Duodenal mucosa (tissue), 2 donors: ENCODE measurements around the gene FAAH.

Experiments used
- H3K27ac ChIP-seq: one replicate; pipeline ENCODE4 v1.7.0; 2013; ENCODE audit warnings: low read depth, low read length
- H3K27me3 ChIP-seq, 2 donors: one replicate each; pipeline ENCODE4 v1.7.0; 2013; ENCODE audit warnings: low read length in 2 of 2, control low read depth in 1 of 2; ENCODE audit not compliant: insufficient read depth in 2 of 2, control insufficient read depth in 1 of 2
- H3K36me3 ChIP-seq, 2 donors: one replicate each; pipeline ENCODE4 v1.7.0; 2013; ENCODE audit warnings: low read length in 2 of 2, control low read depth in 1 of 2; ENCODE audit not compliant: insufficient read depth in 2 of 2, control insufficient read depth in 1 of 2
- H3K4me1 ChIP-seq, 2 donors: one replicate each; pipeline ENCODE4 v1.7.0; 2013; ENCODE audit warnings: low read length in 2 of 2, control low read depth in 1 of 2; ENCODE audit not compliant: insufficient read depth in 2 of 2, control insufficient read depth in 1 of 2
- H3K4me3 ChIP-seq, 2 donors: one replicate each; pipeline ENCODE4 v1.7.0; 2013; ENCODE audit warnings: low read length in 2 of 2, low read depth in 1 of 2
- H3K9ac ChIP-seq, 2 donors: one replicate each; pipeline ENCODE4 v1.7.0; 2013; ENCODE audit warnings: low read length in 2 of 2, low read depth in 1 of 2
- H3K9me3 ChIP-seq, 2 donors: one replicate each; pipeline ENCODE4 v1.7.0; 2013; ENCODE audit warnings: low read length in 2 of 2, control low read depth in 1 of 2; ENCODE audit not compliant: control insufficient read depth in 1 of 2

Gene FAAH

DNA sequence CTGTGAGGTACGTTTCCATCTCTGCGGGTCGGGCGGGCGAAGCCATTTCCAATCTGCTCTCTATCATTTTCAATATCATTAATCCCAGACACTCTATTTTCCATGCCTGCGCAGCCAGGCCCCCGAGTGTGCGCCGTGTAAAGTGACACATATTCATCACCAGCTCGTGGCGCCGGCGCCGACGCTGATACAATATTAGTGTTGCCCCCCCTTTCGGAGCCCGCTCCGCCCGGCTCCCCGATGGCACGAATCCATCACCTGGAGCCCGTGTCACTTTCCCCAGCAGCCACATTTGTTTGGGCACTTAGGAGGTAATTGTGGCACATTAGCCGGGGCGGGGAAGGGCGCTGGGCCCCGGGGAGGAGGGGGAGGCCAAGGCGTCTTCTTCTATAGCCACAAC is 61.8 kb downstream of the FAAH start:
- H3K27me3 ChIP-seq = peaks cover 19 to 20% of the 10 kb centered on the region in 2 donors
- no peak overlapping the region for H3K9ac ChIP-seq
- H3K4me3 ChIP-seq = no peak overlapping the region
- no peaks in the 10 kb centered on the region for H3K9me3 ChIP-seq
- H3K4me1 ChIP-seq = no peaks in the 10 kb centered on the region
- no peak overlapping the region for H3K27ac ChIP-seq
- H3K36me3 ChIP-seq = no peaks in the 10 kb centered on the region

- Histone ChIP-seq H3K36me3 (no peaks in the 10 kb centered on the region), H3K27me3 (peaks cover 17 to 19% of the 10 kb centered on the region in 2 donors), H3K4me1 (no peaks in the 10 kb centered on the region), H3K27ac (no peak overlapping the region), H3K9me3 (no peaks in the 10 kb centered on the region), H3K9ac (no peak overlapping the region), H3K4me3 (no peak overlapping the region)
Observed at GRCh38 chr1:46456411-46456963, 62.4 kb downstream of the FAAH start.

DNA sequence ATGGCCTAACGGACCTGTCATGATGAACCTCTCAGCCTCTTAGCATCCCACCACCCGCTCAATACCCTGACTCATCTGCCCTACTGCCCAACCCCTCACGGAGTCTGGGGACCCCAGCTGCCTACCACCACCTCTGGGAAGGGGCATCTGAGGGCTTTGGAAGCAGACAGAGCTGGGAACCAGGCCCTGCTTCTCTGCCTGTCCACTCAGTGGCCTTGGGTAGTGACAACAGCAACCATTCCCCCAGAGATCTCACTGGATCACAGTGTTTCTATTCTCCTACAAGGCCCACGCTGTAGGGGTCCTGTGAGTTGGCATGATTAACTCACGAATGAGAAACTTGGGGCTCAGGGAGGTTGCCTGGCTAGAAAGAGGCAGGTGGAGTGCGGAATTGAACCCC is 63.1 kb downstream of the FAAH start:
- H3K9me3 ChIP-seq = no peaks in the 10 kb centered on the region
- no peak overlapping the region for H3K27ac ChIP-seq
- no peaks in the 10 kb centered on the region for H3K36me3 ChIP-seq
- no peak overlapping the region for H3K9ac ChIP-seq
- no peak overlapping the region for H3K4me3 ChIP-seq
- H3K4me1 ChIP-seq = no peaks in the 10 kb centered on the region
- H3K27me3 ChIP-seq = peaks cover 19% of the 10 kb centered on the region in 2 donors

DNA sequence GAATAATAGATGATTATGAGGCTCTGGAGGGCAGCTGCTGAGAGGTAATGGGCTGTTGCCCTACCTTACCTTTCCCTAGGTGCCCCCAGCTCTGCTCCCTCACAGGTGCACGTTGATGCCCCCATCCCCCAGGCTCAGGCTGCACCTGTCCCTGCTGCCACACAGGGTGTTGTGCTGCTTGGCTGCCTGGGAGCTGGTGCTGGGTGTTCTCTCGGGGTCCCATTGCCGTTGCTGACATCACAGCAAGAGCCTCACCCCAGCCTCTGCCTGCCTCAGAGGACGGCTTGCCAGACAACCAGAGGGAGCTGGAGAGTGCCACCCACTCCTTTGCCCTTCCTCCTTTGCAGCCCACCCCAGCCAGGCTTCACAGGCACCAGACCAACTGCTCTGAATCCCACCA is 64.1 kb downstream of the FAAH start:
- Histone ChIP-seq H3K9ac (no peak overlapping the region), H3K36me3 (no peaks in the 10 kb centered on the region), H3K4me1 (no peaks in the 10 kb centered on the region), H3K4me3 (no peak overlapping the region), H3K27me3 (peaks cover 14 to 19% of the 10 kb centered on the region in 2 donors), H3K27ac (no peak overlapping the region), H3K9me3 (no peaks in the 10 kb centered on the region)

DNA sequence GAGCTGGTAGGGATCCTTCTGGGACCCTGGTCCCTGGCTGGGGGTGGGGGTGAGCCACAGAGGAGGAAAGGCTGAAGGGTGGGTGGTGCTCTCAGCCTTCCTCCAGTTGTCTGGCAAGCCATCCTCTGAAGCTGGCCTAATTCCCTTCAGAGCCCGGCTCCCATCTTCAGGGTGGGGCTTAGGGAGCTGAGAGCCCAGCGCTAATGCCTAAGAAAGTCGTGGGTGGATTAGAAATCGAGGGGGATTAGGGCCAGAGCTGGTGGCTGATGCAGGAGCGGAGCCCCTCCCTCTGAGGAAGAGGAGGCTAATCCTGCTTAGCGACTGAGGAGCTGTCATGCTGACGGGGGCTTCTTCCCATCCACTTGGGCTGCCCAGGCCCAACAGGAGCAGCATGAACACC is 64.7 kb downstream of the FAAH start:
- Histone ChIP-seq H3K4me1 (no peaks in the 10 kb centered on the region), H3K9ac (no peak overlapping the region), H3K4me3 (no peak overlapping the region), H3K27me3 (peaks cover 11 to 17% of the 10 kb centered on the region in 2 donors), H3K9me3 (no peaks in the 10 kb centered on the region), H3K27ac (no peak overlapping the region), H3K36me3 (no peaks in the 10 kb centered on the region)

DNA sequence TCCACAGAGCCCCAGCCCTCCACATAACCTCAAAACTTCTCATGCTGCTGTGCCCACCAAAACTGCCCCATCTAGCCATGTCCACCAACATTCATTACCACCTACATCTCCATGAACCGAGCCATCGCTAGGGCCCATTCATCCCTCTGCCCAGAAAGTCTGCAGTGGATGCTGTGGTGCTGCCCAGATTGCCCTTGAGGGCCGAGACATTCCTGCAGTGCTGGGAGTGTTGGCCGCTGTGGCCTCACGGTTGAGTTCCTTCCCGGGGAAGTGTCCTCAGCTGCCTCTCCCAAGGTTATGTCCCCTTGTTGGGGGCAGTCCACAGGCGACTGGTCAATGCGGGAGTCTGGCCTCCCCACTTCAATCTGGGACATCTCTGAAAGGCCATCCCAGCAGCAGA is 65.2 kb downstream of the FAAH start:
- peaks cover 12 to 19% of the 10 kb centered on the region in 2 donors for H3K27me3 ChIP-seq
- H3K4me3 ChIP-seq = no peak overlapping the region
- H3K36me3 ChIP-seq = no peaks in the 10 kb centered on the region
- H3K9ac ChIP-seq = no peak overlapping the region
- H3K4me1 ChIP-seq = no peaks in the 10 kb centered on the region
- no peaks in the 10 kb centered on the region for H3K9me3 ChIP-seq
- no peak overlapping the region for H3K27ac ChIP-seq

- H3K9me3 ChIP-seq = no peaks in the 10 kb centered on the region
- peaks cover 15 to 18% of the 10 kb centered on the region in 2 donors for H3K27me3 ChIP-seq
Observed at GRCh38 chr1:46461017-46461808, 67.1 kb downstream of the FAAH start.

GRCh38 chr1:46461809-46462448 is 67.8 kb downstream of the FAAH start:
- H3K27ac ChIP-seq = no peak overlapping the region
- no peaks in the 10 kb centered on the region for H3K36me3 ChIP-seq
- H3K27me3 ChIP-seq = peaks cover 17 to 20% of the 10 kb centered on the region in 2 donors
- H3K4me3 ChIP-seq = no peak overlapping the region
- peaks cover 1 to 2% of the 10 kb centered on the region in 2 donors for H3K4me1 ChIP-seq
- H3K9me3 ChIP-seq = no peaks in the 10 kb centered on the region
- H3K9ac ChIP-seq = no peak overlapping the region

More at GRCh38 chr1:46461017-46461808, 67.1 kb downstream of the FAAH start:
- no peak overlapping the region for H3K9ac ChIP-seq
- H3K27ac ChIP-seq = no peak overlapping the region
- no peak overlapping the region for H3K4me3 ChIP-seq
- no peaks in the 10 kb centered on the region for H3K36me3 ChIP-seq
- no peaks in the 10 kb centered on the region for H3K4me1 ChIP-seq
